Right lobe of liver (tissue), 4 donors: ENCODE data around the gene MYH15.

ENCODE experiments used
- CTCF ChIP-seq, 4 donors: fragments of 200-600 bp in 3 of 4; fragments of 450-650 bp in 1 of 4; IDR thresholded peaks; one replicate each; pipeline versions ENCODE4 v1.5.1 to v1.8.0; 2016 to 2022; ENCODE audit warnings: antibody characterized with exemption in 4 of 4, mild to moderate bottlenecking in 2 of 4
- POLR2A ChIP-seq: fragments of 450-650 bp; IDR thresholded peaks from one replicate; pipeline ENCODE4 v1.6.1; 2017; ENCODE audit warnings: antibody characterized with exemption, mild to moderate bottlenecking
- donor health status: DM: no; HTN: no; CAD: no.
- donor health status: DM: no; HTN: no; CAD: no.
- donor health status: DM: no; HTN: yes; CAD: no.

- TF ChIP-seq CTCF (IDR thresholded peaks at IDR 0.05): no peak
- TF ChIP-seq POLR2A: no peak
Measured at GRCh38 chr3:108505811-108506210, 4.6 kb downstream of the MYH15 start.
